OCI-LY1 (cell line): Measurements from ENCODE around the gene PKNOX2.
"Not testable (repeated sequence)": the region's sequence is repeated elsewhere in the genome, so short reads cannot be mapped to it uniquely, and the experiment has no call there.

Experiments used
- H2AFZ ChIP-seq: fragments of 200-600 bp; sonication (generic), shearing (Covaris generic); 2 replicates; pipeline ENCODE4 v1.6.0; 2014; ENCODE audit warnings: antibody characterized with exemption, mild to moderate bottlenecking, low read length
- H3F3A ChIP-seq: fragments of 200-600 bp; sonication (generic), shearing (Covaris generic); 2 replicates; pipeline ENCODE4 v1.6.0; 2014; ENCODE audit warnings: mild to moderate bottlenecking, antibody characterized with exemption, low read length, moderate library complexity; ENCODE audit not compliant: insufficient read depth
- H3K27ac ChIP-seq: fragments of 200-600 bp; sonication (generic); 2 replicates; pipeline ENCODE4 v1.5.1; 2014; ENCODE audit warnings: low read length, mixed run types, mild to moderate bottlenecking, low read depth; ENCODE audit not compliant: poor library complexity, severe bottlenecking
- H3K27me3 ChIP-seq: fragments of 200-600 bp; sonication (generic); 2 replicates; pipeline ENCODE4 v1.6.0; 2014; ENCODE audit warnings: antibody characterized with exemption, mild to moderate bottlenecking, low read length, moderate library complexity; ENCODE audit not compliant: insufficient read depth
- H3K36me3 ChIP-seq: fragments of 200-600 bp; sonication (generic); 2 replicates; pipeline ENCODE4 v1.6.1; 2014; ENCODE audit warnings: mild to moderate bottlenecking, antibody characterized with exemption, low read length, moderate library complexity, mixed read lengths; ENCODE audit not compliant: insufficient read depth
- H3K4me1 ChIP-seq: fragments of 200-600 bp; sonication (generic); 2 replicates; pipeline ENCODE4 v1.5.1; 2014; ENCODE audit warnings: mild to moderate bottlenecking, low read length, moderate library complexity; ENCODE audit not compliant: insufficient read depth, severe bottlenecking
- H3K4me2 ChIP-seq: fragments of 200-600 bp; sonication (generic), shearing (Covaris generic); 2 replicates; pipeline ENCODE4 v1.6.1; 2014; ENCODE audit warnings: low read length
- H3K4me3 ChIP-seq: fragments of 200-600 bp; sonication (generic); 2 replicates; pipeline ENCODE4 v1.5.1; 2014; ENCODE audit warnings: low read length, low read depth, mild to moderate bottlenecking, mixed read lengths; ENCODE audit not compliant: poor library complexity, severe bottlenecking
- H3K79me2 ChIP-seq: fragments of 200-600 bp; shearing (Covaris generic); 2 replicates; pipeline ENCODE4 v1.6.1; 2016; ENCODE audit warnings: mixed run types, low read length, mixed read lengths; ENCODE audit not compliant: insufficient read depth
- H3K9ac ChIP-seq: fragments of 200-600 bp; sonication (generic), shearing (Covaris generic); 2 replicates; pipeline ENCODE4 v1.6.1; 2014; ENCODE audit warnings: mild to moderate bottlenecking, low read length, mixed read lengths
- H3K9me2 ChIP-seq: fragments of 200-600 bp; sonication (generic), shearing (Covaris generic); 2 replicates; pipeline ENCODE4 v1.6.1; 2014; ENCODE audit warnings: low read depth, mild to moderate bottlenecking, low read length, mixed read lengths
- H3K9me3 ChIP-seq: fragments of 200-600 bp; shearing (Covaris generic); 2 replicates; pipeline ENCODE4 v1.6.1; 2014; ENCODE audit warnings: low read length, mixed read lengths
- H4K20me1 ChIP-seq: fragments of 200-600 bp; sonication (generic), shearing (Covaris generic); 2 replicates; pipeline ENCODE4 v1.6.0; 2016; ENCODE audit warnings: mild to moderate bottlenecking, low read length; ENCODE audit not compliant: insufficient read depth
- EZH2 ChIP-seq: fragments of 200-600 bp; sonication (generic), shearing (Covaris generic); IDR thresholded peaks from 2 replicates; pipeline ENCODE4 v1.8.0; 2017; ENCODE audit warnings: borderline replicate concordance, mixed run types, mild to moderate bottlenecking, antibody characterized with exemption, low read length, moderate library complexity, mixed read lengths
- TF ChIP-seq, protein P1 (sequence below): fragments of 200-600 bp; sonication (generic), shearing (Covaris generic); IDR thresholded peaks from 2 replicates; pipeline ENCODE4 v1.5.1; 2017; ENCODE audit warnings: mild to moderate bottlenecking, antibody characterized with exemption, low read length, moderate library complexity, mixed read lengths

Gene PKNOX2

DNA sequence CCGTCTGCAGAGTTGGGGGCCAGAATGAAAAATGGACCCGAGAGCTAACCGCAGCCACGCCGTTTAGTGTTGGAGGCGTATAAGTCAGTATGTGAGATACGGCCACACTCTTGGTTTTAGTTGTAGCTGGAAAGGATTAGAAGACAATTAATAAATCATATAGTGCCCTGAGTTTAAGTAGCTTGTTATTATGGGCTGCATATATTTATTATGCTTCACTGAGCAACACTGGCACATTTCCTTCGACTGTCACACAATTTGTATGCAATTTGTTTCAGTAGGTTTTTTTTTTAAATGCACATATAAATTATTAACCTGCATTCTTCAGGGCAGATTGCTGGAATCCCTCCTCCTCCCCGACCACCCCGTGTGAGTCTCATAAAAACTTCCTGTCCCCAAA is 56.9 kb downstream of the PKNOX2 start:
- H3K9ac ChIP-seq, result no peak overlapping the region
- no peak overlapping the region for H3K4me2 ChIP-seq
- H3K27me3 ChIP-seq, result no peaks in the 10 kb centered on the region
- H3K9me3 ChIP-seq, result no peaks in the 10 kb centered on the region
- no peak for TF ChIP-seq EZH2
- TF ChIP-seq, protein P1, sequence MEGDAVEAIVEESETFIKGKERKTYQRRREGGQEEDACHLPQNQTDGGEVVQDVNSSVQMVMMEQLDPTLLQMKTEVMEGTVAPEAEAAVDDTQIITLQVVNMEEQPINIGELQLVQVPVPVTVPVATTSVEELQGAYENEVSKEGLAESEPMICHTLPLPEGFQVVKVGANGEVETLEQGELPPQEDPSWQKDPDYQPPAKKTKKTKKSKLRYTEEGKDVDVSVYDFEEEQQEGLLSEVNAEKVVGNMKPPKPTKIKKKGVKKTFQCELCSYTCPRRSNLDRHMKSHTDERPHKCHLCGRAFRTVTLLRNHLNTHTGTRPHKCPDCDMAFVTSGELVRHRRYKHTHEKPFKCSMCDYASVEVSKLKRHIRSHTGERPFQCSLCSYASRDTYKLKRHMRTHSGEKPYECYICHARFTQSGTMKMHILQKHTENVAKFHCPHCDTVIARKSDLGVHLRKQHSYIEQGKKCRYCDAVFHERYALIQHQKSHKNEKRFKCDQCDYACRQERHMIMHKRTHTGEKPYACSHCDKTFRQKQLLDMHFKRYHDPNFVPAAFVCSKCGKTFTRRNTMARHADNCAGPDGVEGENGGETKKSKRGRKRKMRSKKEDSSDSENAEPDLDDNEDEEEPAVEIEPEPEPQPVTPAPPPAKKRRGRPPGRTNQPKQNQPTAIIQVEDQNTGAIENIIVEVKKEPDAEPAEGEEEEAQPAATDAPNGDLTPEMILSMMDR, result no peak
- no peaks in the 10 kb centered on the region for H3F3A ChIP-seq
- H3K4me1 ChIP-seq, result no peaks in the 10 kb centered on the region
- H4K20me1 ChIP-seq, result no peaks in the 10 kb centered on the region
- no peaks in the 10 kb centered on the region for H3K79me2 ChIP-seq
- H3K36me3 ChIP-seq, result no peaks in the 10 kb centered on the region
- no peak overlapping the region for H2AFZ ChIP-seq
- no peaks in the 10 kb centered on the region for H3K9me2 ChIP-seq
- H3K4me3 ChIP-seq, result no peak overlapping the region
- H3K27ac ChIP-seq, result no peak overlapping the region

DNA sequence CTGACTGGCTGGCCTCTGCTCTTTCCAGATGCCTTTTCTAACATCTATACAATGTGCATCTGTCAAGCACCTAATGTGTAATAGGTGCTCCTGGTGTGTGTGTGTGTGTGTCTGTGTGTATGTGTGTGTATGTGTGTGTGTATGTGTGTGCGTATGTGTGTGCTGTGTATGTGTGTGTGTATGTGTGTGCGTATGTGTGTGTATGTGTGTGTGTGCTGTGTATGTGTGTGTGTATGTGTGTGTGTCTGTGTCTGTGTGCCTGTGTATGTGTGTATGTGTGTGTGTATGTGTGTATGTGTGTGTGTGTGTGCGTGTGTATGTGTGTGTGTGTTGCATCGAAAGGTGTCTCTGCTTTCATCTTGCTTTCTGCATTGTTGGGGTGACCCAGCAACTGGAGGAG is 57.9 kb downstream of the PKNOX2 start:
- TF ChIP-seq, protein P1, result no peak
- TF ChIP-seq EZH2, result no peak
- Histone ChIP-seq H3K4me3 (no peak overlapping the region), H3K9me2 (no peaks in the 10 kb centered on the region)

DNA sequence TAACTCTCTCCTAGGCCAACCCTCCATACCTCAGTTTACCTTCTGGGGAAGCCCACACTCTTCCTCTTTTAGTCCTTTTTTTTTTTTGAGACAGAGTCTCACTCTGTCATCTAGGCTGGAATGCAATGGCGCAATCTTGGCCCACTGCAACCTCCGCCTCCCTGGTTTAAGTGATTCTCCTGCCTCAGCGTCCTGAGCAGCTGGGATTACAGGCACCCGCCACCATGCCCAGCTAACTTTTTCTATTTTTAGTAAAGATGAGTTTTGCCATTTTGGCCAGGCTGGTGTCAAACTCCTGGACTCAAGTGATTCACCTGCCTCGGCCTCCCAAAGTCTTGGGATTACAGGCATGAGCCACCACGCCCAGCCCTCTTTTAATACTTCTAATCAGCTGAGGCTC is 58.6 kb downstream of the PKNOX2 start:
- H3K27me3 ChIP-seq, H3F3A ChIP-seq, H4K20me1 ChIP-seq, H3K9me3 ChIP-seq, H3K79me2 ChIP-seq, H3K9me2 ChIP-seq, H3K4me2 ChIP-seq, H3K4me3 ChIP-seq, H3K36me3 ChIP-seq, H2AFZ ChIP-seq, H3K4me1 ChIP-seq, H3K27ac ChIP-seq, H3K9ac ChIP-seq: not testable (repeated sequence)

More for the DNA sequence above, 57.9 kb downstream of the PKNOX2 start:
- no peaks in the 10 kb centered on the region for H3F3A ChIP-seq
- H3K4me1 ChIP-seq, result no peaks in the 10 kb centered on the region
- H4K20me1 ChIP-seq, result no peaks in the 10 kb centered on the region
- no peak overlapping the region for H2AFZ ChIP-seq
- no peaks in the 10 kb centered on the region for H3K27me3 ChIP-seq
- H3K9ac ChIP-seq, result no peak overlapping the region
- H3K36me3 ChIP-seq, result no peaks in the 10 kb centered on the region
- H3K9me3 ChIP-seq, result no peaks in the 10 kb centered on the region
- no peak overlapping the region for H3K4me2 ChIP-seq
- H3K27ac ChIP-seq, result no peak overlapping the region
- H3K79me2 ChIP-seq, result no peaks in the 10 kb centered on the region

DNA sequence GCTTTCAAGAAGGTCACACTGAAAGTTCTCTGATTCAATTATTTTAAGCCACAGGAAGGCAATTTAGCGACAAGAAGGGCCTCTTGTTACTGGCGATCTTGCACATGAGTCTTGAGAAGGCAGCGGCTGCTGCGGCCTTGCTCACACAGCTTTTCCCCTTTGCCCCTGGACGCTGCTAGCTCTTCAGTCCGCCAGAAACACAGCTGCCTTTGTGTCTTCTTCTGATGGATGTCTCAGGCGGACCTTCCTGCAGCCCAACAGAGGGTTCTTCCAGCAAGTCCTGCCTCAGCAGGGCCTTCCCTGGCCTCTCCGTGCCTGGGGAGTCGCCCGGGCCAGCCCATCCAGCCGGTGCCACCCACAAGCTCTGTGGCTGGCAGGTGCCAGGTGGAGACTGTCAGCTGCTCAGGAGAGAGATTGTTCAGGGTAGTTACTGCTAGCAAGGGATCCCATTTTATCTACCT is 59.4 kb downstream of the PKNOX2 start:
- H3K27ac ChIP-seq, result no peak overlapping the region
- no peaks in the 10 kb centered on the region for H3F3A ChIP-seq
- no peak overlapping the region for H3K4me3 ChIP-seq
- no peak overlapping the region for H3K9ac ChIP-seq
- TF ChIP-seq, protein P1, result no peak
- TF ChIP-seq EZH2, result no peak
- H3K36me3 ChIP-seq, result no peaks in the 10 kb centered on the region
- no peaks in the 10 kb centered on the region for H3K4me1 ChIP-seq
- H2AFZ ChIP-seq, result no peak overlapping the region
- no peaks in the 10 kb centered on the region for H3K9me2 ChIP-seq
- H3K4me2 ChIP-seq, result no peak overlapping the region
- no peaks in the 10 kb centered on the region for H3K79me2 ChIP-seq
- H3K27me3 ChIP-seq, result no peaks in the 10 kb centered on the region
- no peaks in the 10 kb centered on the region for H4K20me1 ChIP-seq
- no peaks in the 10 kb centered on the region for H3K9me3 ChIP-seq
